ENCODE measurements around the gene ZBTB3. TPM values are rescaled to one million over a fixed set of nuclear protein-coding genes. Genes with fewer than 3 reads are reported as not detected.

Gene ZBTB3
- total and polyA plus RNA-seq, 2 donors (not counting 3 experiments of a cell fraction or from before 2014, with no cell fraction given) = 3.7 to 6.9 TPM

- DNase-seq (ENCODE audit: low read depth, low spot score) (no peak), FAIRE-seq (no peak)
- H3K27me3 ChIP-seq (ENCODE audit: control insufficient read depth in 2 of 2, insufficient read depth in 2 of 2, low read length in 2 of 2) = no peaks in the 10 kb centered on the region
- POLR2A ChIA-PET = interaction anchor here (1.9 kb wide), 1 partner anchor 52 kb away, joined by 9 read pairs; no protein-coding TSS in a partner anchor
- peaks cover 17% of the 10 kb centered on the region for H3K4me1 ChIP-seq (ENCODE audit: control insufficient read depth, extremely low read depth, insufficient read depth, low read length)
- peaks cover 3 to 20% of the 10 kb centered on the region in 2 experiments for H3K36me3 ChIP-seq (ENCODE audit: control insufficient read depth in 2 of 2, extremely low read depth in 1 of 2, insufficient read depth in 2 of 2, low read length in 2 of 2)
- CTCF ChIA-PET = interaction anchor here (1.8 to 3.1 kb wide), 2 partner anchors 17 to 27 kb away, joined by 5 to 42 read pairs; partner anchors contain the start of genes POLR2G and TAF6L
- intact Hi-C loops (cut with micrococcal nuclease) = no loop called here
- no peaks in the 10 kb centered on the region for H3K9me1 ChIP-seq (replicated peaks; ENCODE audit: control insufficient read depth, extremely low read depth, insufficient read depth, low read length)
- H3K4me2 ChIP-seq (ENCODE audit: insufficient read depth, low read length) = no peak overlapping the region
- no peaks in the 10 kb centered on the region for H4K20me1 ChIP-seq (replicated peaks; ENCODE audit: control insufficient read depth, extremely low read depth, insufficient read depth, low read length)
- BruUV-seq (replicated peaks) = no TSS peak
- TF ChIP-seq EZH2 (IDR thresholded peaks at IDR 0.05; ENCODE audit: borderline replicate concordance, low read depth, low read length, severe bottlenecking) (no peak), POLR2AphosphoS5 (IDR thresholded peaks at IDR 0.05; ENCODE audit: insufficient read depth, low read depth, low read length) (no peak), JUN (IDR thresholded peaks at IDR 0.05; ENCODE audit: borderline replicate concordance, insufficient read depth, insufficient read length, low read depth) (no peak)
- no peak overlapping the region for H2AFZ ChIP-seq (ENCODE audit: low read depth, low read length)
- dilution Hi-C loops (cut with MboI; ENCODE audit: extremely low pct_ligation_motif_present, low sequenced_read_pairs) = no loop called here
- H3K9me3 ChIP-seq (replicated peaks; ENCODE audit: control insufficient read depth, insufficient read depth, low read length) = no peaks in the 10 kb centered on the region
- H3K27ac ChIP-seq (ENCODE audit: insufficient read depth, low read depth, low read length) = no peak overlapping the region
- H3K4me3 ChIP-seq (replicated peaks in 1 of 3; ENCODE audit: insufficient read depth in 1 of 3, low read depth in 1 of 3, low read length in 3 of 3) = no peak overlapping the region
- H3K79me2 ChIP-seq (ENCODE audit: control insufficient read depth, insufficient read depth, low read length) = peaks cover 27% of the 10 kb centered on the region
- H3K9ac ChIP-seq (replicated peaks; ENCODE audit: extremely low read depth, insufficient read depth, low read length) = no peak overlapping the region
Measured at GRCh38 chr11:62788991-62789390, 35.0 kb upstream of the ZBTB3 start.

GRCh38 chr11:62787005-62787759 is 33.2 kb upstream of the ZBTB3 start, which contains the start of gene TMEM179B:
Gene TMEM179B (plus strand): TSS chr11:62787402. CDS start chr11:62787432, 30 bp downstream.
- ChIA-PET CTCF (interaction anchor here (0.6 to 3.1 kb wide), 51 partner anchors 9 to 392 kb away, joined by 3 to 105 read pairs (median 6); partner anchors contain the start of genes C11orf98, CSKMT, HNRNPUL2 and POLR2G), POLR2A (interaction anchor here (0.9 to 2.8 kb wide), 7 partner anchors 12 to 94 kb away, joined by 3 to 33 read pairs (median 5); partner anchors contain the start of genes SLC3A2, STX5 and ZBTB3)
- Histone ChIP-seq H3K9me1 (replicated peaks; ENCODE audit: control insufficient read depth, extremely low read depth, insufficient read depth, low read length) (no peaks in the 10 kb centered on the region), H3K9me3 (replicated peaks; ENCODE audit: control insufficient read depth, insufficient read depth, low read length) (no peaks in the 10 kb centered on the region), H4K20me1 (replicated peaks; ENCODE audit: control insufficient read depth, extremely low read depth, insufficient read depth, low read length) (no peaks in the 10 kb centered on the region), H3K4me1 (ENCODE audit: control insufficient read depth, extremely low read depth, insufficient read depth, low read length) (peaks cover 14% of the 10 kb centered on the region), H3K36me3 (ENCODE audit: control insufficient read depth in 2 of 2, extremely low read depth in 1 of 2, insufficient read depth in 2 of 2, low read length in 2 of 2) (peaks cover 0 to 13% of the 10 kb centered on the region in 2 experiments), H3K27me3 (ENCODE audit: control insufficient read depth in 2 of 2, insufficient read depth in 2 of 2, low read length in 2 of 2) (no peaks in the 10 kb centered on the region), H3K4me2 (ENCODE audit: insufficient read depth, low read length) (peak within 1 kb of the TSS; percentile 68), H2AFZ (ENCODE audit: low read depth, low read length) (peak within 1 kb of the TSS; percentile 61), H3K4me3 (replicated peaks in 1 of 3; ENCODE audit: insufficient read depth in 1 of 3, low read depth in 1 of 3, low read length in 3 of 3) (peak within 1 kb of the TSS; percentile 1 to 95 (median 43)), H3K9ac (replicated peaks; ENCODE audit: extremely low read depth, insufficient read depth, low read length) (peak within 1 kb of the TSS; percentile 75), H3K79me2 (ENCODE audit: control insufficient read depth, insufficient read depth, low read length) (peaks cover 27% of the 10 kb centered on the region), H3K27ac (ENCODE audit: insufficient read depth, low read depth, low read length) (peak within 1 kb of the TSS; percentile 32)
- peak; percentile 97 for DNase-seq (ENCODE audit: low read depth, low spot score)
- dilution Hi-C loops (cut with MboI; ENCODE audit: extremely low pct_ligation_motif_present, low sequenced_read_pairs) (no loop called here), intact Hi-C loops (cut with micrococcal nuclease) (loop anchor here (1.0 to 2.0 kb wide), 5 partner anchors 18 to 94 kb away; partner anchors contain the start of genes NXF1, POLR2G, STX5 and TEX54)
- FAIRE-seq = peak; percentile 95
- TF ChIP-seq FOS (IDR thresholded peaks at IDR 0.05; ENCODE audit: borderline replicate concordance, insufficient read depth, low read length) (peak; percentile 60), JUN (IDR thresholded peaks at IDR 0.05; ENCODE audit: borderline replicate concordance, insufficient read depth, insufficient read length, low read depth) (no peak), CTCF (IDR thresholded peaks at IDR 0.05; ENCODE audit: extremely low read depth in 1 of 2, insufficient read depth in 1 of 2, low read depth in 1 of 2, low read length in 2 of 2) (peak; percentile 62 to 83), POLR2A (IDR thresholded peaks at IDR 0.05; ENCODE audit: low read depth, low read length) (peak; percentile 97), GATA2 (IDR thresholded peaks at IDR 0.05; ENCODE audit: insufficient read depth, insufficient read length, low read depth, low read length) (no peak), MAX (IDR thresholded peaks at IDR 0.05; ENCODE audit: insufficient read depth, insufficient read length) (no peak), MYC (IDR thresholded peaks at IDR 0.05; ENCODE audit: low read depth, low read length) (no peak), POLR2AphosphoS5 (IDR thresholded peaks at IDR 0.05; ENCODE audit: insufficient read depth, low read depth, low read length) (peak; percentile 98)
- BruUV-seq (replicated peaks) = TSS peak; percentile 46
